ENCODE results near the gene RBP5. TPM values are rescaled to one million over a fixed set of nuclear protein-coding genes. Genes with fewer than 3 reads are reported as not detected.
A peak's percentile ranks its signal among the peaks of the same experiment; 100 is the strongest.

Gene RBP5
- total and polyA plus RNA-seq, 10 of the 15 experiments (the other 5 are each of a cell fraction or from before 2014, with no cell fraction given) = 0.11 to 1.1 (median 0.31) TPM; not detected in 4

DNA sequence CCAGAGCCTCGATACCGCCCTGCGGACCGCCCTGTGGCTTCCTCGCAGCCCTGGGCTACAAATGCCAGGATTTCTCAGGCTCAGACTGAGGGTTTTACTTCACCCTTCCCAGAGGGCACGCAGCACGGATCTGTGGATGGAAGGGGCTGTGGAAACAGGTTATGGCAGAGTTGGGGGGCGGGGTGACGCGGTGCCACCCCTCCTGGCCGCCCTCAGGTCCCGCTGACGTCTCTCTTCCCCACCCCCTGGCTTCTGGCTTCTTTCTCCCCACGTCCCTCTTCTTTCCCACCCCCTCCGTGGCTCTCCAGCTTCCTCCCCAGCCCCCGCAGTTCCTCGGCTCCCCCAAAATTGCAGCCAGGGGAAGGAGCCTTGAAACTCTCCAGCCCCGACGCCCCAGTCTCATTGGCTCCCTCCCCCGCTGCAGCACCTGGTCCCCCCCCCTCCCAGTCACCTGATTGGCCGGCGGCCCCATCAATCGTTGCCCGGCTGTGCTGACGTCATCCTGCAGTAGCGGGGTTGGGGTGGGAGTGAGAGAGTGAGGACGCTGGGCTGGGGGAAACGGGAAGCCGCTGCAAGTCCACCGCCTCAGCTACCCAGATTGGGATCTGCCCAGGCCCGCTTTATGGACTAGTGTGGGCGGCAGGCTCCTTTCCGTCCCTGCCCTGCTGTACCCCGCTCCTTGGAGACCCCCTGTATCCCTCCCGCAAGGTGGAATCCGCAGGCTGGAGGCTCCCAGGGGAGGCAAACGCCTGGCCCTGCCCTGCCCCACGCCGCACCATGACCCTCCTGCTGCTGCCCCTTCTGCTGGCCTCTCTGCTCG lies 1.4 kb upstream of the RBP5 start, which contains the start of gene CLSTN3:
Gene CLSTN3 (plus strand): TSS at position 500 of the 820 bp plus-strand sequence. CDS start 278 bp downstream, at position 778.
- peak; percentile 48 for DNase-seq (ENCODE audit: low read depth, low spot score)
- no peak for FAIRE-seq
- Histone ChIP-seq H3K27me3 (replicated peaks in 1 of 2; ENCODE audit: control insufficient read depth in 2 of 2, insufficient read depth in 2 of 2, low read length in 1 of 2) (no peaks in the 10 kb centered on the region), H3K9ac (ENCODE audit: control insufficient read depth, insufficient read depth, low read length) (peak within 1 kb of the TSS; percentile 72), H3K36me3 (ENCODE audit: control insufficient read depth in 2 of 2, insufficient read depth in 2 of 2, low read length in 1 of 2) (no peaks in the 10 kb centered on the region; a peak in 3 of 4 replicates), H3K4me2 (ENCODE audit: control insufficient read depth, insufficient read depth) (peak within 1 kb of the TSS; percentile 98), H3K27ac (ENCODE audit: control insufficient read depth, insufficient read depth) (no peak within 1 kb of the TSS; the same call in 1 of the 2 replicates), H3K4me1 (ENCODE audit: control insufficient read depth, insufficient read depth, low read length) (peaks cover 13% of the 10 kb centered on the region), H3K79me2 (ENCODE audit: control insufficient read depth, insufficient read depth, low read length) (no peaks in the 10 kb centered on the region), H3K9me3 (replicated peaks; ENCODE audit: control insufficient read depth, insufficient read depth, low read length) (no peaks in the 10 kb centered on the region), H2AFZ (ENCODE audit: control insufficient read depth, low read depth, low read length) (peak within 1 kb of the TSS; percentile 69), H4K20me1 (ENCODE audit: control insufficient read depth, insufficient read depth) (no peaks in the 10 kb centered on the region), H3K4me3 (peak within 1 kb of the TSS; percentile 85)
- ATAC-seq = peak; percentile 93
- RAD21 ChIA-PET (ENCODE audit: unreplicated experiment) = interaction anchor here (1.0 kb wide), 1 partner anchor 17 kb away, joined by 3 read pairs; no protein-coding TSS in a partner anchor
- POLR2A ChIA-PET = interaction anchor here (0.6 to 1.2 kb wide), 3 partner anchors 22 to 704 kb away, joined by 3 to 5 read pairs (median 3); no protein-coding TSS in a partner anchor
- no TSS peak for BruUV-seq (replicated peaks)
- CTCF ChIA-PET = interaction anchor here (0.8 to 1.8 kb wide), 4 partner anchors 12 to 112 kb away, joined by 3 to 8 read pairs (median 4); partner anchors contain the start of gene LPCAT3
- under 1% methylated on average over 30 of the region's 40 CpGs for WGBS (ENCODE audit: insufficient coverage, insufficient replicate concordance, low lambda C conversion rate, missing lambda C conversion rate)
- in situ Hi-C loops (cut with MboI) = no loop called here
- intact Hi-C loops (cut with micrococcal nuclease; ENCODE audit: unreplicated experiment) = no loop called here
- SMC1A ChIA-PET (ENCODE audit: uncharacterized antibody, unreplicated experiment) = interaction anchor here (1.1 kb wide), 1 partner anchor 11 kb away, joined by 3 read pairs; no protein-coding TSS in a partner anchor
- TF ChIP-seq, protein P1, sequence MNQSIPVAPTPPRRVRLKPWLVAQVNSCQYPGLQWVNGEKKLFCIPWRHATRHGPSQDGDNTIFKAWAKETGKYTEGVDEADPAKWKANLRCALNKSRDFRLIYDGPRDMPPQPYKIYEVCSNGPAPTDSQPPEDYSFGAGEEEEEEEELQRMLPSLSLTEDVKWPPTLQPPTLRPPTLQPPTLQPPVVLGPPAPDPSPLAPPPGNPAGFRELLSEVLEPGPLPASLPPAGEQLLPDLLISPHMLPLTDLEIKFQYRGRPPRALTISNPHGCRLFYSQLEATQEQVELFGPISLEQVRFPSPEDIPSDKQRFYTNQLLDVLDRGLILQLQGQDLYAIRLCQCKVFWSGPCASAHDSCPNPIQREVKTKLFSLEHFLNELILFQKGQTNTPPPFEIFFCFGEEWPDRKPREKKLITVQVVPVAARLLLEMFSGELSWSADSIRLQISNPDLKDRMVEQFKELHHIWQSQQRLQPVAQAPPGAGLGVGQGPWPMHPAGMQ (IDR thresholded peaks at IDR 0.05; ENCODE audit: borderline replicate concordance) = no peak
- TF ChIP-seq HDAC6 (IDR thresholded peaks at IDR 0.05; ENCODE audit: unreplicated experiment) (no peak), EGR1 (IDR thresholded peaks at IDR 0.05; ENCODE audit: borderline replicate concordance in 1 of 2, low read depth in 2 of 2, low read length in 2 of 2) (0 out of 3 replicates have a peak, but pooled peaks of 1 of the 2 experiments have one; percentile 4), CBX3 (IDR thresholded peaks at IDR 0.05; ENCODE audit: borderline replicate concordance, low read depth) (no peak), KDM1A (IDR thresholded peaks at IDR 0.05; ENCODE audit: borderline replicate concordance) (no peak), NFYA (IDR thresholded peaks at IDR 0.05; ENCODE audit: borderline replicate concordance, low read depth, low read length) (no peak), DPF2 (IDR thresholded peaks at IDR 0.05) (peak; percentile 67; the same call in 1 of the 2 replicates), CREB1 (IDR thresholded peaks at IDR 0.05; ENCODE audit: low read depth) (peak; percentile 94), SREBF2 (IDR thresholded peaks at IDR 0.05; ENCODE audit: low read length) (no peak), NBN (IDR thresholded peaks at IDR 0.05) (peak; percentile 90), FOXM1 (IDR thresholded peaks at IDR 0.05; ENCODE audit: low read depth, low read length) (no peak)
- TF ChIP-seq, protein P2, sequence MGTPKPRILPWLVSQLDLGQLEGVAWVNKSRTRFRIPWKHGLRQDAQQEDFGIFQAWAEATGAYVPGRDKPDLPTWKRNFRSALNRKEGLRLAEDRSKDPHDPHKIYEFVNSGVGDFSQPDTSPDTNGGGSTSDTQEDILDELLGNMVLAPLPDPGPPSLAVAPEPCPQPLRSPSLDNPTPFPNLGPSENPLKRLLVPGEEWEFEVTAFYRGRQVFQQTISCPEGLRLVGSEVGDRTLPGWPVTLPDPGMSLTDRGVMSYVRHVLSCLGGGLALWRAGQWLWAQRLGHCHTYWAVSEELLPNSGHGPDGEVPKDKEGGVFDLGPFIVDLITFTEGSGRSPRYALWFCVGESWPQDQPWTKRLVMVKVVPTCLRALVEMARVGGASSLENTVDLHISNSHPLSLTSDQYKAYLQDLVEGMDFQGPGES (IDR thresholded peaks at IDR 0.05) = peak; percentile 8; the same call in 1 of the 2 replicates
- TF ChIP-seq, protein P3, sequence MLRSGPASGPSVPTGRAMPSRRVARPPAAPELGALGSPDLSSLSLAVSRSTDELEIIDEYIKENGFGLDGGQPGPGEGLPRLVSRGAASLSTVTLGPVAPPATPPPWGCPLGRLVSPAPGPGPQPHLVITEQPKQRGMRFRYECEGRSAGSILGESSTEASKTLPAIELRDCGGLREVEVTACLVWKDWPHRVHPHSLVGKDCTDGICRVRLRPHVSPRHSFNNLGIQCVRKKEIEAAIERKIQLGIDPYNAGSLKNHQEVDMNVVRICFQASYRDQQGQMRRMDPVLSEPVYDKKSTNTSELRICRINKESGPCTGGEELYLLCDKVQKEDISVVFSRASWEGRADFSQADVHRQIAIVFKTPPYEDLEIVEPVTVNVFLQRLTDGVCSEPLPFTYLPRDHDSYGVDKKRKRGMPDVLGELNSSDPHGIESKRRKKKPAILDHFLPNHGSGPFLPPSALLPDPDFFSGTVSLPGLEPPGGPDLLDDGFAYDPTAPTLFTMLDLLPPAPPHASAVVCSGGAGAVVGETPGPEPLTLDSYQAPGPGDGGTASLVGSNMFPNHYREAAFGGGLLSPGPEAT (IDR thresholded peaks at IDR 0.05; ENCODE audit: low read depth) = no peak
- TF ChIP-seq, protein P4, sequence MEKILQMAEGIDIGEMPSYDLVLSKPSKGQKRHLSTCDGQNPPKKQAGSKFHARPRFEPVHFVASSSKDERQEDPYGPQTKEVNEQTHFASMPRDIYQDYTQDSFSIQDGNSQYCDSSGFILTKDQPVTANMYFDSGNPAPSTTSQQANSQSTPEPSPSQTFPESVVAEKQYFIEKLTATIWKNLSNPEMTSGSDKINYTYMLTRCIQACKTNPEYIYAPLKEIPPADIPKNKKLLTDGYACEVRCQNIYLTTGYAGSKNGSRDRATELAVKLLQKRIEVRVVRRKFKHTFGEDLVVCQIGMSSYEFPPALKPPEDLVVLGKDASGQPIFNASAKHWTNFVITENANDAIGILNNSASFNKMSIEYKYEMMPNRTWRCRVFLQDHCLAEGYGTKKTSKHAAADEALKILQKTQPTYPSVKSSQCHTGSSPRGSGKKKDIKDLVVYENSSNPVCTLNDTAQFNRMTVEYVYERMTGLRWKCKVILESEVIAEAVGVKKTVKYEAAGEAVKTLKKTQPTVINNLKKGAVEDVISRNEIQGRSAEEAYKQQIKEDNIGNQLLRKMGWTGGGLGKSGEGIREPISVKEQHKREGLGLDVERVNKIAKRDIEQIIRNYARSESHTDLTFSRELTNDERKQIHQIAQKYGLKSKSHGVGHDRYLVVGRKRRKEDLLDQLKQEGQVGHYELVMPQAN (conservative IDR thresholded peaks at IDR 0.05) = no peak
